UCSD-AML1 (cell line): ENCODE data around the gene ZNF488.

Source experiments
- DNase-seq: peaks from one replicate; lab custom pipeline; 2025; ENCODE audit not compliant: unreplicated experiment; lab: John Stamatoyannopoulos, UW

ZNF488 gene

DNA sequence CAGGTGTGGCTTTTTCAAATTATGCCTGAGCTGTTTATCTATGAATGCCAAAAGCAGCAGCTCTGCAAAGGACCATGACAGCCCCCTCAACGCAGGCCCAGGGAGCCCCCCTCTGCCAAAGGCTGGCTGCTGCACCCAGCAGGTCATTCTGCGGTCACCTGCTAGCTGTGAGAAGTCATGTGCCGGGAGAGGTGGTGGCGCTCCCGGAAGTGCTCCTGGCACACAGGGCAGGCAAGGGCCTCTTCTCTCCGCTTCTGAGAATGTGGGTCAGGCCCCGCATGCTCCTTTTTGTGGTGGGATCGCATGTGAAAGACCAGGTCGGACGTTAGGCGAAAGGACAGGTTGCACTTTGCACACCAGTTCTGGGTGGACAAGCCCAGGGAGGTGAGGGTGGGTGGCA lies 16.4 kb downstream of the ZNF488 start:
- DNase-seq = no peak

- DNase-seq = no peak
Observed at GRCh38 chr10:47366731-47367460, 17.2 kb downstream of the ZNF488 start.

- DNase-seq = no peak
Observed at GRCh38 chr10:47366181-47366631, 17.9 kb downstream of the ZNF488 start.

DNA sequence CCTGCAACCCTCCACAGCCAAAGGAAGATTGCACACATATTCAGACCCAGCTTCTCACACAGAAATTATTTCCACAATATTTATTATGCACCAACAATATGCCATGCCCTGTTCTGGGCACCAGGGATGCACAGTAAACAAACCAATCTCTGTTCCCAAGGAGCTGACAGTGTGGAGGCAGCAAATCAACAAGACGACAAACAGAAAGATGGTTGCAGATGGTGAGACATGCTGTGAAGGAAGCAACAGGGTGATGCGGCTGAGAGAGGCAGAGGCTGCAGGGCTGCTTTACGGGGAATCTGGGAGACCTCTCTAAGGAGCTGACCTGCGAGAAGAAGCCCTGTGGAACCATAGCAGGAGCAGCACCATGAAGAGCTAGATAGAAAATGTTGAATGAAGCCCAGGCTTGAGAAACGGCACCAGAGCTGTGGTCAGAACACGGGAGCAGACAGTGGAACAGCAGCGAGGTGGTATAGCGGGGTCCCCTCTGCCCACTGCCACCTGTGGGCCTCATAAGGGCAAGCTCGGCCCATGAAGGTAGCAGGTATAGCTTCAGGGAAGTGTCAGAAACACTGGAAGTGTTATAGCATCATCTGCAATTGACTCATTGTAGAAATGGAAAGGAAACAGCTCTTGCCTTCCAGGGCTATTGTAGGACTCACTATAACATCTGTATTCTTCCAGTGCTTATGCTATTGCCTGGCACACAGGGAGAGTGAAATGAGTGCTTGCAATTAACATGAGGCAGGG lies 18.5 kb downstream of the ZNF488 start:
- DNase-seq = no peak

DNA sequence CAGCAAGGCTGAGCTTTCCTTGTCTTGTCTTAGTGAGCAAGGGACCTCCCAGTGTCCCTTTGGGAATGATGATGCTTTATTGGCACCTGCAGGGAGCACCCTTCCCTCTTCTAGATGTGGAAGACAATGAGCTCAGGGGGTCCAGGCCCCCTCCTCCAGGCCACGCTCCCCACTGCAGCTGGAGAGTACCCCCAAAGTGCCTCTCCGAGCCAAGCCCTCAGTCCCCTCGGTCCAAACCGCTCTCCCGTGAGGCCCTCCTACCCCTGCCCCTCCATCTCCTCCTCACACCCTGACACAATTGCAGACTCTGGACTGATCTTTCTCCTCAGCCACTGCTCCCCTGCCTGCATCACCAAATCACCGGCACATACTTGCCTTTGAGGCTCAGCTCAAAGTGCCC lies 19.2 kb downstream of the ZNF488 start:
- no peak for DNase-seq

DNA sequence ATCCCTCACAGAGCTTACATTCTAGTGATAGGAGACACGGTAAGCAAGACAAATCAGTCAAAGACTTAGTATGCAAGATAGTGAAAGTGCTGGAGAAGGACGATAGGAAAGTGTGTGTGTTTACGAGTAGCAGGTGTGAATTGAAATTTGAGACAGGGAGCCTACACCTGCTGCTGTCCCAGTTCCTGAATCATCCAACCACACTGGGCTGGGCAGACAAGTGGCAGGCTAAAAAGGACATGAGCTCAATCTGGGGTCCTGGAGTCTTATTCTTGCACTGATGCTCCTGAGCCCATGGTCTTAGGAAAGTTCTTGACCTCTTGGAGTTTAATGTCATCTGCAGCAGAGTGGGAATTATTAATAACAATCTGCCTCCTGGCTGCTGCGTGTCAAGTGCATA lies 19.7 kb downstream of the ZNF488 start:
- no peak for DNase-seq

- no peak for DNase-seq
Observed at GRCh38 chr10:47363781-47364180, 20.3 kb downstream of the ZNF488 start.

- no peak for DNase-seq
Observed at GRCh38 chr10:47362199-47362598, 21.9 kb downstream of the ZNF488 start.

- peak; percentile 30 for DNase-seq
Observed at GRCh38 chr10:47361293-47361692, 22.8 kb downstream of the ZNF488 start.

GRCh38 chr10:47360419-47361040 lies 23.6 kb downstream of the ZNF488 start:
- no peak for DNase-seq

DNA sequence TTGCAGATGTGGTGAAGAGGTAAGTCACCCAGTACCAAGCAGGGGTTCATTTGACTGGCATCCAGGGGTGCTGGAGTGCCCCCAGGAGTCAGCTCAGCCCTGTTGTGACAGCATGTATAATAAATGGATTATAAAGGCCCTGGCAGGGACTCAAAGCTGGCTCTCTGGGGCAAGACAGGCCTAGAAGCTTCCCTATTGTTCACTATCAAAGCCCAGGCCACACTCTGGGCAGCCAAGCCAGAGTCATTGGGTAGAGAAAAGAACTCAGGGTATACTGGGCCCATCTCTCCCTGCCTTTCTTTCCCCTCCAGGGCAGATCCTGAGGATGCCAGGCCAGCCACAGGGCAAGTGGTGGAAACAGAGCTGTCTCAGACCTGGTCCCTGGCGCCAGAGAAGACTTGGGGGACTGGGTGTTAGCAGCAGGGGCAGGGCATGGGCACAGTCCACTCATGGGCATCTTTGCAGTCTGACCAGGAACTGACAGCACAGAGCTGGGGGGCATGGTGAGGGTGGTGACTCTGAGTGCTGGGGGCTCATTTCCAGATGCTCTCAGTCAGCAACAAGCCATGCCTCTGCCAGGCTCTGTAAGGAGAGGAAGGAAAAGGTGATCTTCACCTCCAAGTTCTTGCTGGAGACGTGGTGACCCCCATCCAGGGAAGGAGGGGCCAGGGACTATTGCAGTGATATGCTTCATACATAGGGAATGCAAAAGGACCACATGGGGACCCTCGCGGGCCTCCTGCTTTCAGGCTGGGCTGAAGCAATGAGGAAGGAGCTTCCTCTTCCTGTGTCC lies 24.3 kb downstream of the ZNF488 start:
- no peak for DNase-seq

DNA sequence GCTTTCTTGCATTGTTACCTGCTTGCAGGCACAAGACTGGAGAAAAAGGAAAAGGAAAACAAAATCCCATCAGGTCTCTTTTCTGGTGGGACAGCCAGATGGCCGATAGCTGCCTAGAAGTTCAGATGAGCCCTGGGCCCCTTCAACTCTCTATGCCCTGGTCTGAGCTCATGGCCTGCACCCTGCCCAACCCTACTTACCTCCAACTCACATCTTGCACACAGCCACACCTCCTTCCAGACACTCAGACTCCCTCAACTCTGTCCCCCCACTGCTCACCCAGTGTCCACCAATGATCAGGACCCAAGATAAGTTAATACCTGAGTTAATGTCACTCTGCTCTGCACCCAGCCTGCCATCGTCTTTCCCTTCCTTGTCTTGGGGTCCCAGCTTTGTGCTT lies 25.0 kb downstream of the ZNF488 start:
- DNase-seq = no peak

- no peak for DNase-seq
Observed at GRCh38 chr10:47358457-47358856, 25.6 kb downstream of the ZNF488 start.

DNA sequence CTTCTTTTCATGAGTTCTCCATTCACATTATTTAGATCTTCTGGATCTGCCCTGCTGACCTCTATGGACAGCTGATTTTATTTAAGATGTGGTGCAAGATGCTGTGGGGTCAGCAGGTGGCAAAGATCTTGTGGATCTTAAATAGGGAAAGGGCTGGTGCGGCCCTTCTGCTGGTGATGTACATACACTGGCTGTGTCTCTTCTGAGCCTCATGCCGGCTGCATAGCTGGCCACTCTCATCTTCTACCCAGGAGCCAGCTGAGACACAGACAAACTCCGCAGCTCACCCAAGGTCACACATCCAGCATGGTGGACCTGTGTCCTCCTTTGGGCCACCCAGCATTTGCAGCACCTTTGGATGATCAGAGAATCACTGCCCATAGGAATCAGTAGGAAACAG lies 26.2 kb downstream of the ZNF488 start:
- DNase-seq = no peak

DNA sequence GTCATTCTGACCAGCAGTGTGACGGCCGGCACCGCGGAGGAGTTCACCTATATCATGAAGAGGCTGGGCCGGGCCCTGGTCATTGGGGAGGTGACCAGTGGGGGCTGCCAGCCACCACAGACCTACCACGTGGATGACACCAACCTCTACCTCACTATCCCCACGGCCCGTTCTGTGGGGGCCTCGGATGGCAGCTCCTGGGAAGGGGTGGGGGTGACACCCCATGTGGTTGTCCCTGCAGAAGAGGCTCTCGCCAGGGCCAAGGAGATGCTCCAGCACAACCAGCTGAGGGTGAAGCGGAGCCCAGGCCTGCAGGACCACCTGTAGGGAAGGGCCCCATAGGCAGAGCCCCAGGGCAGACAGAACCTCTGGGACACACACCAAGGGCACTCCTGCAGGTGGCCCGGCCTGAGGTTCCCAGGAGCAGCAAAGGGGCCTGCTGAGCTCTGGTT lies 26.9 kb downstream of the ZNF488 start:
- DNase-seq = no peak

DNA sequence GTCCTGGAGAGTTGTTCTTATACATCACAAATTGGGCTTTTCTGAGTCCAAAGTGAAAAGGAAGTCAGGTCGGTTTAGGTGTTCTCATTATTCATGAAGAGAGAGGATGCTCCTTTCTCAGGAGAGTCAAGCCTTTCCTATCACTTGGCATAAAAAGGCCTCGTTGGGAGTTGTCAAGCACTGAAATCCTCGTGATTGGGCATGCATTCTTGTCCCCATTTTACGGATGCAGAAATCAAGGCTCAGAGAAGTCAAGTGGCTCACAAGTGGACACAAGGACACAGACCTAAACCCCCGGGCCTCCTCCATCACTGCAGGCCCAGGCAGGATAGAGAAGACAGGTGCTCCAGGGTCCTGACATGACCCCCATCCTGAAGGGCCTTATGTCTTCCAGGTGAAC lies 27.4 kb downstream of the ZNF488 start:
- DNase-seq = no peak

- no peak for DNase-seq
Observed at GRCh38 chr10:47354900-47355299, 29.2 kb downstream of the ZNF488 start.

GRCh38 chr10:47354165-47354564 lies 29.9 kb downstream of the ZNF488 start:
- no peak for DNase-seq

GRCh38 chr10:47353351-47353750 lies 30.7 kb downstream of the ZNF488 start:
- no peak for DNase-seq

DNA sequence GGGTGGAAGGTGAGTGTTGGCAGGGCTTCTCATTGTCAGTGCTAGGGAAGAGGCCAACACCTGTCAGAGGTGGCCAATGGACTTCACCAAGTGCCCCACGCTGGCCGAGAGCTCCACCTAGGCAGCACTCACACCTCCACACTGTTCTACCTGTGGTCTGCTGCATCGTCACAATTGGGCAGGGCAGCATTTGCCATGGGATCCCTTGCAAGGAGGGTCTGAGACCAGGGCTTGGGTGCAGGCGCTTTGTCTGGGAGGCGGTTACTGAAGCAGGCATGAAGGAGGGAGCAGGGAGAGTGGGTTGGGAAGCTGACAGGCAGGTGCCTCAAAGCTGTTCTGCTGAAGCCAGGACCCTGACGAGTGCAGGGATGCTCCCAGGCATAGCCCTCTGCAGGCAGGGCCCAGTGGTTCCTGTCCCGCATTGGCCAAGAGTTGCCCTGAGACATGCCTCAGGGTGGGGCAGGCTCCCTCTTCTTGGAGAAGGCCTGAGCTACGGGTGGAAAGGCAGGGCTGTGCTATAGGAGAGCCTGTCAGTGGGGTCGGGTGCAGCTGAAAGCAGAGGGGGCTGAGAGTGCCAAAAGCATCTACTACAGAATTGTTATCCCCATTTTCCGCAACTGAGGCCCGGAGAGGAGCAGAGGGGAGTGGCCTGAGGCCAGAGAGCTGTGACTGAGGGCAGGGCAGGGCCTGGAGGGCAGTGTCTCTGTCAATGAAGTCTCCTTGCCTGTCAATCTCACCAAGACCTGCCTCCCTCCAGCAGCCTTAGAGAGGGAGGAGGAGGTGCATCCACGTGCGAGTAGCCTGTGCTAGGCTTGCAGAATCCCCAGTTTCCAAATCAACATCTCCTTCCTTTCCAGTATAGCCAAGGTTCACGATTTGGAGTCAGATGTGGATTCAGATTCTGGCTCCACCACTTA lies 31.9 kb downstream of the ZNF488 start:
- DNase-seq = no peak
